Activated CD4-positive, alpha-beta T cell treated with anti-CD3 and anti-CD28 coated beads, Interleukin-2, amount 50 U/mL, for 16 hours (primary cell): Measurements from ENCODE around the gene XXYLT1.
"Not testable (repeated sequence)": the region's sequence is repeated elsewhere in the genome, so short reads cannot be mapped to it uniquely, and the experiment has no call there.

Source experiments
- DNase-seq: peaks from one replicate; pipeline ENCODE4 v3.0.0-alpha.2; 2020

Gene XXYLT1

GRCh38 chr3:195094191-195094921 is 176.6 kb downstream of the XXYLT1 start:
- DNase-seq = no peak

GRCh38 chr3:195093731-195094130 is 177.2 kb downstream of the XXYLT1 start:
- DNase-seq = no peak

GRCh38 chr3:195087840-195088601 is 182.9 kb downstream of the XXYLT1 start:
- DNase-seq = not testable (repeated sequence)

- DNase-seq = no peak
Observed at GRCh38 chr3:195087328-195087727, 183.6 kb downstream of the XXYLT1 start.

GRCh38 chr3:195086885-195087284 is 184.1 kb downstream of the XXYLT1 start:
- DNase-seq = no peak

GRCh38 chr3:195086341-195086740 is 184.6 kb downstream of the XXYLT1 start:
- no peak for DNase-seq

GRCh38 chr3:195085356-195086130 is 185.4 kb downstream of the XXYLT1 start:
- no peak for DNase-seq

- DNase-seq = no peak
Observed at GRCh38 chr3:195084746-195085145, 186.2 kb downstream of the XXYLT1 start.

- DNase-seq = no peak
Observed at GRCh38 chr3:195083659-195084058, 187.3 kb downstream of the XXYLT1 start.

GRCh38 chr3:195082811-195083210 is 188.1 kb downstream of the XXYLT1 start:
- DNase-seq = no peak

- no peak for DNase-seq
Observed at GRCh38 chr3:195081242-195081963, 189.6 kb downstream of the XXYLT1 start.

GRCh38 chr3:195080571-195081151 is 190.3 kb downstream of the XXYLT1 start:
- no peak for DNase-seq

- DNase-seq = no peak
Observed at GRCh38 chr3:195080125-195080524, 190.8 kb downstream of the XXYLT1 start.

- DNase-seq = no peak
Observed at GRCh38 chr3:195079636-195080035, 191.3 kb downstream of the XXYLT1 start.

GRCh38 chr3:195078891-195079440 is 192.0 kb downstream of the XXYLT1 start:
- no peak for DNase-seq

GRCh38 chr3:195077611-195078540 is 193.1 kb downstream of the XXYLT1 start:
- no peak for DNase-seq

- DNase-seq = no peak
Observed at GRCh38 chr3:195076981-195077610, 193.9 kb downstream of the XXYLT1 start.

GRCh38 chr3:195075941-195076875 is 194.8 kb downstream of the XXYLT1 start:
- DNase-seq = no peak
